ENCODE results near the gene FUOM.

DNA sequence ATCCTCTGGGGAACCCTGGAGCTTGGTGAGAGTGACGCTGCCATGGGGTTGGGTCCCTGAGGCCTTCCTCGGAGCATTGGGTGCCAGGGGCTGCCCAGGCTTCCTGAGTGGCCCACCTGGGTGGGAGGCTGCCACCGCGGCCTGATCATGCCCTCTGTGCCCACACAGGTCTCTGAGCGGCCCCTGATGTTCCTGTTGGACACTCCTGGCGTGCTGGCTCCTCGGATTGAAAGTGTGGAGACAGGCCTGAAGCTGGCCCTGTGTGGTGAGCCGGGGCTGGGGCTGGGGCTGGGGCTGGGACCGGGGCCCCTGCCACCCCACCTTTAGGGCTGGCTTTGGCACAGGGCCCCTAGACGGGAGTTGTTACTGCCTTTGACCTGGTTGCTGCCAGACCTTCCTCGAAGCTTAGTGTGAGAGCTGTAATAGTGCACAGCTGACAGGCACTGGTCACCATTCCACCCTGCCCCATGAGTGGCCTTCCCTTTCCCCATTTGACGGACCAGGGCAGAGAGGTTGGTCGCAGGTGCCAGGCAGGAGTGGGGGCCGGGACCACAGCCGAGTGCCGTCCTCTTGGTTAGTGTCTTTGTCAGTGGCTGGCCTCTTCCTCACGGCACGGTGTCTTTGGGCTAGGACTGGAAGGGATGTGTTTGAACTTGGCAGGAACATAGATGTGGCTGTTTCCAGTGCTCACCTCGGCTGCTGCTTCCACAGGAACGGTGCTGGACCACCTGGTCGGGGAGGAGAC is 44.3 kb upstream of the FUOM start:
- TF ChIP-seq YY1 (IDR thresholded peaks at IDR 0.05; ENCODE audit: low read depth) = no peak
- no peak for TF ChIP-seq TCF12 (IDR thresholded peaks at IDR 0.05)

Data from SK-N-SH (cell line).